Tibial nerve (tissue), 4 donors: ENCODE data around the gene CHD2.

Experiments used
- EP300 ChIP-seq, 2 donors: sonication (generic); formaldehyde crosslinking; IDR thresholded peaks; one replicate each; pipeline ENCODE4 v1.6.1; 2017; ENCODE audit warnings: antibody characterized with exemption in 2 of 2, mild to moderate bottlenecking in 1 of 2
- POLR2A ChIP-seq, 2 donors: fragments of 450-650 bp; IDR thresholded peaks; one replicate each; pipeline ENCODE4 v1.6.1; 2017; ENCODE audit warnings: antibody characterized with exemption in 2 of 2, mild to moderate bottlenecking in 2 of 2, moderate library complexity in 2 of 2
- TF ChIP-seq, protein P1 (sequence below), 5 experiments: fragments of 200-600 bp in 3 of 5; fragments of 450-650 bp in 2 of 5; sonication (generic) in 3 of 5; IDR thresholded peaks; one replicate each; pipeline ENCODE4 v1.5.1; 2016 to 2019; ENCODE audit warnings: antibody characterized with exemption in 5 of 5, mild to moderate bottlenecking in 3 of 5, moderate library complexity in 2 of 5

GRCh38 chr15:93073465-93073952, 173.4 kb downstream of the CHD2 start:
- TF ChIP-seq, protein P1, sequence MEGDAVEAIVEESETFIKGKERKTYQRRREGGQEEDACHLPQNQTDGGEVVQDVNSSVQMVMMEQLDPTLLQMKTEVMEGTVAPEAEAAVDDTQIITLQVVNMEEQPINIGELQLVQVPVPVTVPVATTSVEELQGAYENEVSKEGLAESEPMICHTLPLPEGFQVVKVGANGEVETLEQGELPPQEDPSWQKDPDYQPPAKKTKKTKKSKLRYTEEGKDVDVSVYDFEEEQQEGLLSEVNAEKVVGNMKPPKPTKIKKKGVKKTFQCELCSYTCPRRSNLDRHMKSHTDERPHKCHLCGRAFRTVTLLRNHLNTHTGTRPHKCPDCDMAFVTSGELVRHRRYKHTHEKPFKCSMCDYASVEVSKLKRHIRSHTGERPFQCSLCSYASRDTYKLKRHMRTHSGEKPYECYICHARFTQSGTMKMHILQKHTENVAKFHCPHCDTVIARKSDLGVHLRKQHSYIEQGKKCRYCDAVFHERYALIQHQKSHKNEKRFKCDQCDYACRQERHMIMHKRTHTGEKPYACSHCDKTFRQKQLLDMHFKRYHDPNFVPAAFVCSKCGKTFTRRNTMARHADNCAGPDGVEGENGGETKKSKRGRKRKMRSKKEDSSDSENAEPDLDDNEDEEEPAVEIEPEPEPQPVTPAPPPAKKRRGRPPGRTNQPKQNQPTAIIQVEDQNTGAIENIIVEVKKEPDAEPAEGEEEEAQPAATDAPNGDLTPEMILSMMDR (IDR thresholded peaks at IDR 0.05) = no peak
- TF ChIP-seq POLR2A (IDR thresholded peaks at IDR 0.05) (no peak), EP300 (IDR thresholded peaks at IDR 0.05) (no peak)
